NCI-H774 (cell line): Measurements from ENCODE around the gene GYG2.
"Not testable (repeated sequence)": the region's sequence is repeated elsewhere in the genome, so short reads cannot be mapped to it uniquely, and the experiment has no call there.

ENCODE experiments used
- DNase-seq: peaks from one replicate; lab custom pipeline; 2025; lab: John Stamatoyannopoulos, UW

Gene GYG2

GRCh38 chrX:2903366-2903765 lies 74.6 kb downstream of the GYG2 start:
- no peak for DNase-seq

GRCh38 chrX:2907295-2907694 lies 78.6 kb downstream of the GYG2 start:
- no peak for DNase-seq

GRCh38 chrX:2908125-2908685 lies 79.5 kb downstream of the GYG2 start:
- DNase-seq = no peak

DNA sequence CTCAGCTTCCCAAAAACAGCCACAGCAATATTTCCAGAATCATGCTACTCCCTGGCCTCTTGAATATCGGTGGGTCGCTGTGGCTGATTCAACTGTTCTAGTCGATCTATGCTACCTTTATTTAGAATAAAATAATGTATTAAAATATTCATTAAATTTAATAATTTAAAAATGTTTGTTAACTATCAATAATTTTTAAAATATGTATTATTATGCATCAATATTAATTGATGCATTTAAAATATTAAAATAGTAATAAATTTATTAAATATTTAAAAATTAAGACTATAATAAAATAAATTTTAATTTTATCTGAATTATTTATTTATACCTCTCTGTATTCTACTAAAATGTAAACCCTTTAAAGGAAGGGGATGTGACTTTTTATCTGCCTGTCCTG lies 81.4 kb downstream of the GYG2 start:
- no peak for DNase-seq

DNA sequence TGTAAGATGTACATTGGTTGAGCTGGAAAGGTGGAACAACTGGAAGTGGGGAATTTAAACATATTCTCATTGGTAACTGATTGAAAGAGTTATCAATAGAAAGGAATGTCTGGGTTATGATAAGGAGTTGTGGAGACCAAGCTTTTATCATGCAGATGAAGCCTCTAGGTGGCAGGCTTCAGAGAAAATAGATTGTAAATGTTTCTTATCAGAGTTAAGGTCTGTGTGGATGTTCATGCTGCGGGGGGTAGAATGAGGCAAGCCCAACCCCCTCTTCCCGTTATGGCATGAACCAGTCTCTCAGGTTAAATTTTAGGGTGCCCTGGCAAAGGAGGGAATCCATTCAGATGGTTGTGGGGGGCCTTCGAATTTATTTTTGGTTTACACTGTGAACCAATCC lies 84.4 kb downstream of the GYG2 start:
- no peak for DNase-seq

DNA sequence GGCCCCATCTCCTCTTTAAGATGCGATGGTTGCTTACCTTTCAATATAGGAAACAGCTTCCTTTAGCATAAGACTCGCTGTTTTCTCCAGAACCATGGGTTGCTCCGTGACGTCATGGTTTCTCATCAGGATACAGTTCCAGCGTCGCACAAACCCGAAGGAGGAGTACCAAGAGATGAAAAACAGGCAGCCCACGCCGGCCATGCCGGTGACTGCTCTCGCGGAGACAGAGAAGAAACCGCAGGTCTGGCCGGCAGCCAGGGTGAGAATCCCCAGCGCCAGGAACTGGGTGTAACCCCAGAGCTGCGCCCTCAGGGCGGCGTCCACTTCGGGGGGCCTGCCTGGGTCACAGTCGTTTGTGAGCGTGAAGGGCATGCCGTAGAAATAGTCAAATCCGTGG lies 89.0 kb downstream of the GYG2 start:
- no peak for DNase-seq

- no peak for DNase-seq
Measured at GRCh38 chrX:2921193-2921592, 92.5 kb downstream of the GYG2 start.

DNA sequence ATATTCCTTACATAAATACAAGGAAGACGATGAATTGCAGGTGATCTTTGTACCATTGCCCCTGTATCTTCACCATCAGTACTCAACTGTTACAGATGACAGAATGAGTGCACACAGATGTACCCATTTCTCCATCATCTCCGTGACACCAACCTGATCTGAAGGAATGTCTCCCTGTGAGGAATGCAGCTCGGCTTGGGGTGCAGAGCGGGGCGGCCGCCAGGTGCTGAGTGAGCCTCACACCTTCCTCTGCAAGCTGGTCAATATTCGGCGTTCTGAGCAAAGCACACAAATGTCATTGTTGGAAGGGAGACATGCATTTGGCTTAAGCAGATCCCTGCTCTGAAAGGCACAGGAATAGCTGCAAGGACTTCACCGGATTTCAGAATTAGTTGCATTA lies 93.0 kb downstream of the GYG2 start:
- DNase-seq = no peak

DNA sequence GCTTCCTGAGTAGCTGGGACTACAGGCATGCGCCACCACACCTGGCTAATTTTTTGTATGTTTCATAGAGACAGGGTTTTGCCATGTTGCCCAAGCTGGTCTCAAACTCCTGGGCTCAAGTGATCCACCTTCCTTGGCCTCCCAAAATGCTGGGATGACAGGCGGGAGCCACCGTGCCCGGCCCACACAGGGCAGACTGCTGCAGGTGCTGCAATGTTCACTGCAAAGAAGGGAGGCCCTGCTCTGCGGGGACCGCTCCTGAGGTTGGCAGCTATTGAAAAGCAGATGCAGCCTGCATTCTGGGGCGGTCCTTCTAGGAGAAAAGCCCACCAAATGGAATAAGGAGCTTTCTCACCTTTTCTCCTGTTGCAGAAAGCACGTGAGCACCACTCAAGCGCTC lies 95.4 kb downstream of the GYG2 start:
- DNase-seq = no peak

DNA sequence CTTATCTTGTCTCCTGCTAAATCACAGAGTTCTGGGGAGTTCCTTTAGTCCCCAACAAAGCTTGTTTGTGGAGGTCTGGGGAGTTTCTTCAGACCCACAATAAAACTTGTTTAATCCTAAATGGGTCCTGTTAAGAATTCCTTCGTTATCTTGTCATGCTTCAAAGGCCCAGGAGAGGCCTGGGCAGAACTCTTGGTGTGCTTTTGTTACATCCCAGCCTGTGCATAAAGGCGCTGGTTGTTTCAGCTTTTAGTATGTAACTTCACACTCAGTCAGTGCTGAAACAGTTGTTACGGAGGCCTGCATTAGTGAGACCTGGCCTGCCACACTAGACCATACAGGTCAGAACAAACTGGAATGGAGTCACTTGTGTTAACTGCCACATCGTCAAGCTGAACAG lies 97.5 kb downstream of the GYG2 start:
- not testable (repeated sequence) for DNase-seq

GRCh38 chrX:2926664-2927275 lies 98.0 kb downstream of the GYG2 start:
- DNase-seq = no peak

DNA sequence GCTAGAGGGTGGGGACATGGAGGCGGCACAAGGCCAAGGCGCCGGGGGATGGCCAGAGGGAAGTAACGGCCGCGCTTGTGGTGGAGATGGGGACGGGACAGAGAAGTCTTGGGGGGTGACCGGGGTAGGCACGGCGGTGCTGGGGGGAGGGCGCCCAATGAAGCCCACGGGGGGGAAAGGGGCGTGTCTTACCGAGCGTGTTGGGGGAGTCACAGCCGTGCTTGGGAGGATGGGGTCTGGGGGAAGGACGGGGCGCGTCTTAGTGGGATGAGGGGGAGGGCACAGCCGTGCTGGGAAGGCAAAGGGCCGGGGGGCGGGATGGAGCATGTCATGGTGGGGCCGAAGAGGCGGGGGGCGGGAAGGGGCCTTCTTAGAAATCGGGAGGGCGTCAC lies 99.5 kb downstream of the GYG2 start:
- no peak for DNase-seq

- no peak for DNase-seq
Measured at GRCh38 chrX:2928583-2929434, 100.1 kb downstream of the GYG2 start, which contains the start of gene ARSD. ARSD (minus strand) TSS chrX:2929339; CDS start chrX:2929275, 64 bp downstream.

GRCh38 chrX:2931155-2931554 lies 102.4 kb downstream of the GYG2 start:
- no peak for DNase-seq

DNA sequence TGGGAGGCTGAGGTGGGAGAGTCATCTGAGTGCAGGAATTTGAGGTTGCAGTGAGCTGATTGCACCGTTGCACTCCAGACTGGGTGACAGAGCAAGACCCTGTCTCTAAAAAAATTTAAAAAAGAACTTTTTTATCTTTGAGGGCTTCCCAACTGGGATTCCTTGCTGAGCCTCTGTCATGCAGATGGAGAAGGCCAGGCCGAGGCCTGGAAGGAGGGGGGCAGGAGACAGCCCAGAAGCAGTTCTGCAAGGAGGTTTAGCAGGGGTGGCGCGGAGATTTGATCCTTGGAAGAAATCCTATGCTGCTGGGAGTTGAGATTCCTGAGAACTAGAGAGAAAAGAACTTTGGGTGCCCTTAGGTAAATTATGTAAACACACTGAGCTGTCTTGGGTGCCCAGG lies 102.9 kb downstream of the GYG2 start:
- no peak for DNase-seq
